ENCODE results near the gene SPTAN1.

The SPTAN1 gene

GRCh38 chr9:128512820-128513219 lies 39.6 kb upstream of the SPTAN1 start:
- CTCF ChIA-PET = no interaction called here
- no peak for DNase-seq (ENCODE audit: extremely low spot score)
- POLR2A ChIA-PET = interaction anchor here (0.6 to 0.9 kb wide), 2 partner anchors 8 to 452 kb away, joined by 3 read pairs; partner anchors contain the start of gene GLE1
- TF ChIP-seq FOXA1 (IDR thresholded peaks at IDR 0.05) (no peak), LEF1 (IDR thresholded peaks at IDR 0.05; ENCODE audit: borderline replicate concordance) (no peak), ELF4 (IDR thresholded peaks at IDR 0.05) (no peak), PKNOX1 (IDR thresholded peaks at IDR 0.05) (no peak), HDGF (IDR thresholded peaks at IDR 0.05; ENCODE audit: borderline replicate concordance) (no peak), CTBP1 (IDR thresholded peaks at IDR 0.05; ENCODE audit: borderline replicate concordance) (no peak), SP1 (IDR thresholded peaks at IDR 0.05) (no peak)

GRCh38 chr9:128521956-128522355 lies 30.4 kb upstream of the SPTAN1 start:
- ChIA-PET POLR2A (interaction anchor here (3.7 kb wide), 1 partner anchor 17 kb away, joined by 12 read pairs; the partner anchor contains the start of gene GLE1), CTCF (interaction anchor here (0.5 kb wide), 1 partner anchor 9 kb away, joined by 4 read pairs; no protein-coding TSS in a partner anchor)
- no peak for TF ChIP-seq CTBP1 (IDR thresholded peaks at IDR 0.05; ENCODE audit: borderline replicate concordance)
- no peak for TF ChIP-seq SUZ12 (IDR thresholded peaks at IDR 0.05)
- no peak for TF ChIP-seq SP1 (IDR thresholded peaks at IDR 0.05)
- no peak for TF ChIP-seq ZNF384 (IDR thresholded peaks at IDR 0.05)
- no peak for TF ChIP-seq HDGF (IDR thresholded peaks at IDR 0.05; ENCODE audit: borderline replicate concordance)
- TF ChIP-seq L3MBTL2 (conservative IDR thresholded peaks at IDR 0.05) = no peak
- no peak for TF ChIP-seq BHLHE40 (IDR thresholded peaks at IDR 0.05; ENCODE audit: borderline replicate concordance)
- TF ChIP-seq NFRKB (IDR thresholded peaks at IDR 0.05) = no peak
- TF ChIP-seq LEF1 (IDR thresholded peaks at IDR 0.05; ENCODE audit: borderline replicate concordance) = no peak
- no peak for TF ChIP-seq FOXM1 (IDR thresholded peaks at IDR 0.05; ENCODE audit: borderline replicate concordance)
- no peak for TF ChIP-seq ARNT (IDR thresholded peaks at IDR 0.05)
- TF ChIP-seq FOXA1 (IDR thresholded peaks at IDR 0.05) = no peak
- TF ChIP-seq FOXK2 (IDR thresholded peaks at IDR 0.05) = no peak
- TF ChIP-seq ELF4 (IDR thresholded peaks at IDR 0.05) = no peak
- no peak for DNase-seq (ENCODE audit: extremely low spot score)

- no peak for DNase-seq (ENCODE audit: extremely low spot score)
- CTCF ChIA-PET = no interaction called here
- TF ChIP-seq L3MBTL2 (conservative IDR thresholded peaks at IDR 0.05) (no peak), NFRKB (IDR thresholded peaks at IDR 0.05) (no peak), HDGF (IDR thresholded peaks at IDR 0.05; ENCODE audit: borderline replicate concordance) (no peak), LEF1 (IDR thresholded peaks at IDR 0.05; ENCODE audit: borderline replicate concordance) (no peak), ARNT (IDR thresholded peaks at IDR 0.05) (no peak), SUZ12 (IDR thresholded peaks at IDR 0.05) (no peak), PKNOX1 (IDR thresholded peaks at IDR 0.05) (no peak)
- POLR2A ChIA-PET = interaction anchor here (3.7 kb wide), 1 partner anchor 18 kb away, joined by 12 read pairs; the partner anchor contains the start of gene GLE1
These were observed 29.0 kb upstream of the SPTAN1 start for GRCh38 chr9:128523199-128523925.

- CTCF ChIA-PET = no interaction called here
- TF ChIP-seq SP1 (IDR thresholded peaks at IDR 0.05) (no peak), ZNF384 (IDR thresholded peaks at IDR 0.05) (no peak), FOXM1 (IDR thresholded peaks at IDR 0.05; ENCODE audit: borderline replicate concordance) (no peak), ELF4 (IDR thresholded peaks at IDR 0.05) (no peak), CTBP1 (IDR thresholded peaks at IDR 0.05; ENCODE audit: borderline replicate concordance) (no peak), PKNOX1 (IDR thresholded peaks at IDR 0.05) (no peak), L3MBTL2 (conservative IDR thresholded peaks at IDR 0.05) (no peak), HDGF (IDR thresholded peaks at IDR 0.05; ENCODE audit: borderline replicate concordance) (no peak), SUZ12 (IDR thresholded peaks at IDR 0.05) (no peak), FOXA1 (IDR thresholded peaks at IDR 0.05) (no peak), TARDBP (IDR thresholded peaks at IDR 0.05) (no peak), FOXK2 (IDR thresholded peaks at IDR 0.05) (no peak), NFRKB (IDR thresholded peaks at IDR 0.05) (no peak), LEF1 (IDR thresholded peaks at IDR 0.05; ENCODE audit: borderline replicate concordance) (no peak), ARNT (IDR thresholded peaks at IDR 0.05) (no peak), BHLHE40 (IDR thresholded peaks at IDR 0.05; ENCODE audit: borderline replicate concordance) (no peak)
These were observed 25.7 kb upstream of the SPTAN1 start for GRCh38 chr9:128526720-128527119.

GRCh38 chr9:128528445-128529160 lies 23.8 kb upstream of the SPTAN1 start:
- ChIA-PET POLR2A (no interaction called here), CTCF (no interaction called here)
- DNase-seq (ENCODE audit: extremely low spot score) = no peak
- TF ChIP-seq CTBP1 (IDR thresholded peaks at IDR 0.05; ENCODE audit: borderline replicate concordance) = no peak
- TF ChIP-seq LEF1 (IDR thresholded peaks at IDR 0.05; ENCODE audit: borderline replicate concordance) = no peak
- no peak for TF ChIP-seq ELF4 (IDR thresholded peaks at IDR 0.05)
- TF ChIP-seq FOXA1 (IDR thresholded peaks at IDR 0.05) = no peak
- TF ChIP-seq ARNT (IDR thresholded peaks at IDR 0.05) = no peak
- no peak for TF ChIP-seq FOXM1 (IDR thresholded peaks at IDR 0.05; ENCODE audit: borderline replicate concordance)

More at GRCh38 chr9:128526720-128527119, 25.7 kb upstream of the SPTAN1 start:
- POLR2A ChIA-PET = no interaction called here
- no peak for DNase-seq (ENCODE audit: extremely low spot score)

- DNase-seq (ENCODE audit: extremely low spot score) = no peak
- ChIA-PET POLR2A (interaction anchor here (0.8 kb wide), 1 partner anchor 21 kb away, joined by 3 read pairs; no protein-coding TSS in a partner anchor), CTCF (no interaction called here)
- TF ChIP-seq FOXA1 (IDR thresholded peaks at IDR 0.05) (no peak), L3MBTL2 (conservative IDR thresholded peaks at IDR 0.05) (no peak), ZNF384 (IDR thresholded peaks at IDR 0.05) (no peak), LEF1 (IDR thresholded peaks at IDR 0.05; ENCODE audit: borderline replicate concordance) (no peak), SUZ12 (IDR thresholded peaks at IDR 0.05) (no peak), TARDBP (IDR thresholded peaks at IDR 0.05) (no peak), ELF4 (IDR thresholded peaks at IDR 0.05) (no peak), FOXK2 (IDR thresholded peaks at IDR 0.05) (no peak), FOXM1 (IDR thresholded peaks at IDR 0.05; ENCODE audit: borderline replicate concordance) (no peak), PKNOX1 (IDR thresholded peaks at IDR 0.05) (no peak), NFRKB (IDR thresholded peaks at IDR 0.05) (no peak), BHLHE40 (IDR thresholded peaks at IDR 0.05; ENCODE audit: borderline replicate concordance) (no peak), CTBP1 (IDR thresholded peaks at IDR 0.05; ENCODE audit: borderline replicate concordance) (no peak), ARNT (IDR thresholded peaks at IDR 0.05) (no peak)
These were observed 23.2 kb upstream of the SPTAN1 start for GRCh38 chr9:128529191-128529590.
